ENCODE measurements around the gene CYB5A. TPM values are rescaled to one million over a fixed set of nuclear protein-coding genes. Genes with fewer than 3 reads are reported as not detected.

CYB5A gene
- total RNA-seq, 1 donor from 2014 or later, result 105 TPM

- Histone ChIP-seq H3K27me3 (ENCODE audit: low read depth) (peaks cover 10% of the 10 kb centered on the region), H3K4me3 (no peak overlapping the region), H3K36me3 (no peaks in the 10 kb centered on the region), H3K27ac (replicated peaks) (no peak overlapping the region), H3K9me3 (replicated peaks) (no peaks in the 10 kb centered on the region), H3K4me1 (peaks cover 5% of the 10 kb centered on the region)
- TF ChIP-seq, protein P1, sequence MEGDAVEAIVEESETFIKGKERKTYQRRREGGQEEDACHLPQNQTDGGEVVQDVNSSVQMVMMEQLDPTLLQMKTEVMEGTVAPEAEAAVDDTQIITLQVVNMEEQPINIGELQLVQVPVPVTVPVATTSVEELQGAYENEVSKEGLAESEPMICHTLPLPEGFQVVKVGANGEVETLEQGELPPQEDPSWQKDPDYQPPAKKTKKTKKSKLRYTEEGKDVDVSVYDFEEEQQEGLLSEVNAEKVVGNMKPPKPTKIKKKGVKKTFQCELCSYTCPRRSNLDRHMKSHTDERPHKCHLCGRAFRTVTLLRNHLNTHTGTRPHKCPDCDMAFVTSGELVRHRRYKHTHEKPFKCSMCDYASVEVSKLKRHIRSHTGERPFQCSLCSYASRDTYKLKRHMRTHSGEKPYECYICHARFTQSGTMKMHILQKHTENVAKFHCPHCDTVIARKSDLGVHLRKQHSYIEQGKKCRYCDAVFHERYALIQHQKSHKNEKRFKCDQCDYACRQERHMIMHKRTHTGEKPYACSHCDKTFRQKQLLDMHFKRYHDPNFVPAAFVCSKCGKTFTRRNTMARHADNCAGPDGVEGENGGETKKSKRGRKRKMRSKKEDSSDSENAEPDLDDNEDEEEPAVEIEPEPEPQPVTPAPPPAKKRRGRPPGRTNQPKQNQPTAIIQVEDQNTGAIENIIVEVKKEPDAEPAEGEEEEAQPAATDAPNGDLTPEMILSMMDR (IDR thresholded peaks at IDR 0.05; ENCODE audit: borderline replicate concordance), result no peak
- intact Hi-C loops (cut with micrococcal nuclease), result loop anchor here (5.0 kb wide), 1 partner anchor 98 kb away; no protein-coding TSS in a partner anchor
- no peak for DNase-seq
Measured at GRCh38 chr18:74239567-74239966, 52.2 kb downstream of the CYB5A start.

DNA sequence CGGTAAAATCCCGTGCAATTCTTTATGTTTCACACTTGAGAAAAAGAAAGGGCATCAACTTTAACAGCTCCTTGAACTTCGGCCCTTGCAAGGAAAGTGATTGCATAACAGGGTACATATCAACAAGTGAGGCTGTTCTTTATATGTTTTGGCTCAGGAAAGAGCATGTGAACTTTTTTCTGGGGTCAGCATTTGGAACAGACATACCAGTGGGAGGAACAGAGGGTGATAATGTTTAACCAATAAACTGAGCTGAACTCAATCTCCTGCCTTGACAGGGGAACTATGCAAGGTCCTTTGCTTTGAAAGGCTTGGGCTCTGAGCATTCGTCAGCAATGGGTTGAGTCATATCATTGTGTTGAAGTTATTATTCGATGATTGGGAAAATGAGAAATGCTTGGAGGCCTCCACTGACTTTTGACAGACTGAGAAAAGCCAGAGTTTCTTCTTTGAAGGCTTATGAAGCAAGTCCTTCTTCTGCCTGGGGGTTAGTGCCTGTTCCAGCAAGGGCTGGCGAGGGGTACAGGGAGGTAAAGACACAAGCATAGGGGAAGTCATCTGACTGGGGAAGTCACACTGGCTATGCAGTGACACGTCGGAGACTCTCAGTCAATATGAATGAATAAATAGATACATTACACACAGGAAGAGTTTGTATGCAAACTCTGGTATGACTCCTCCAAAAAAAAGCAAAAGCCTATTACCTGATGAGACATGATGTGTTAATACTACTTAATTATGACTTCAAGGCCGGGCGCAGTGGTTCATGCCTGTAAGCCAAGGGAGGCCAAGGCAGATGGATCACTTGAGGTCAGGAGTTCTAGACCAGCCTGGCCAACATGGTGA lies 57.2 kb downstream of the CYB5A start:
- peaks cover 14% of the 10 kb centered on the region for H3K4me1 ChIP-seq
- no peak for DNase-seq
- intact Hi-C loops (cut with micrococcal nuclease), result loop anchor here (5.0 kb wide), 1 partner anchor 103 kb away; no protein-coding TSS in a partner anchor
- H3K27me3 ChIP-seq (ENCODE audit: low read depth), result peaks cover 6% of the 10 kb centered on the region
- H3K9me3 ChIP-seq (replicated peaks), result no peaks in the 10 kb centered on the region
- no peak overlapping the region for H3K4me3 ChIP-seq
- no peaks in the 10 kb centered on the region for H3K36me3 ChIP-seq
- H3K27ac ChIP-seq (replicated peaks), result peak overlapping the region; percentile 50
- TF ChIP-seq, protein P1 (IDR thresholded peaks at IDR 0.05; ENCODE audit: borderline replicate concordance), result no peak

DNA sequence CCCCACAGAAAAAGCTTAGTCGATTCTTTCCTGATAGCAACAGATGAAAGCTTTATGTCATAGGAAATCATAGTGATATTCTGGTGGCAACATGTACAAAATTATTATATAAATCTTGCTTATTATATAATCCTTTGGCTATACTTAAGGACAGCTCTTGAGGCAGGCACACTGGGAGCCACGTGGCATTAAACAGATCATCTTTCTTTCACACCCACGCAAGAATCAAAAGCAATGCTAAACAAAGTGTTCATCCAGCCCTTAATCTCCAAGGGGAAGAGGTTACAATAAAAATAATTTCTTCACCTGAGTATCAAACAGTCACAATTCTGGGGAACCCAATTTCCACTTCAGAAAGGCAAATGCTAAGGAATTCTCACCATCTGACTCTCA lies 57.8 kb downstream of the CYB5A start:
- H3K27ac ChIP-seq (replicated peaks), result peak overlapping the region; percentile 50
- TF ChIP-seq, protein P1 (IDR thresholded peaks at IDR 0.05; ENCODE audit: borderline replicate concordance), result no peak
- H3K4me1 ChIP-seq, result peaks cover 14% of the 10 kb centered on the region
- intact Hi-C loops (cut with micrococcal nuclease), result no loop called here
- H3K36me3 ChIP-seq, result no peaks in the 10 kb centered on the region
- H3K9me3 ChIP-seq (replicated peaks), result no peaks in the 10 kb centered on the region
- peaks cover 6% of the 10 kb centered on the region for H3K27me3 ChIP-seq (ENCODE audit: low read depth)
- no peak for DNase-seq
- H3K4me3 ChIP-seq, result no peak overlapping the region

- no peaks in the 10 kb centered on the region for H3K9me3 ChIP-seq (replicated peaks)
- no peak for DNase-seq
- H3K4me1 ChIP-seq, result peaks cover 14% of the 10 kb centered on the region
- H3K36me3 ChIP-seq, result no peaks in the 10 kb centered on the region
- intact Hi-C loops (cut with micrococcal nuclease), result no loop called here
- no peaks in the 10 kb centered on the region for H3K27me3 ChIP-seq (ENCODE audit: low read depth)
- H3K4me3 ChIP-seq, result no peak overlapping the region
- TF ChIP-seq, protein P1 (IDR thresholded peaks at IDR 0.05; ENCODE audit: borderline replicate concordance), result no peak
- H3K27ac ChIP-seq (replicated peaks), result no peak overlapping the region
Measured at GRCh38 chr18:74230922-74231714, 60.6 kb downstream of the CYB5A start.

DNA sequence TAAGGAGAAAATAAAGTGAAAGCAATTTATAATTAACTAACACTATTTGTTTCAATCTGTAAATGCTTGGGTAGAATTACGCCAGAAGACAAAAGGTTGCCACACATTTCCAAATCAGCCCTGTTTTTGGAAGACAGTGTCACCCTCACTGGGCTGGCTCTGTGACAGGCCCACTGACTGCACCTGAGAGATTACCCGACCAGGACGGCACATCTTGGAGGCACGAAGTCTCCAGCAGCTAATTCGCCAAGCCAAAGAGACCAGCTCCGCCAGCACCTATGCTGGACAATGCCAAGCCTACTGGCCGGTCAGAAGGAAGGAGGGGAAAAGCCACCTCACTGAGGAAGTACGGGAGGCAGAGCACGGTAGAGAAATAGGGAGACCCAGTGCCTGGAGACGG lies 61.9 kb downstream of the CYB5A start:
- H3K4me3 ChIP-seq, result no peak overlapping the region
- H3K36me3 ChIP-seq, result no peaks in the 10 kb centered on the region
- TF ChIP-seq, protein P1 (IDR thresholded peaks at IDR 0.05; ENCODE audit: borderline replicate concordance), result no peak
- H3K27me3 ChIP-seq (ENCODE audit: low read depth), result no peaks in the 10 kb centered on the region
- no peak overlapping the region for H3K27ac ChIP-seq (replicated peaks)
- peaks cover 12% of the 10 kb centered on the region for H3K4me1 ChIP-seq
- intact Hi-C loops (cut with micrococcal nuclease), result no loop called here
- DNase-seq, result no peak
- H3K9me3 ChIP-seq (replicated peaks), result no peaks in the 10 kb centered on the region
